Fibroblast of lung (primary cell): ENCODE results near the gene MOB4. TPM values are rescaled to one million over a fixed set of nuclear protein-coding genes. Genes with fewer than 3 reads are reported as not detected.
"Not testable (repeated sequence)": the region's sequence is repeated elsewhere in the genome, so short reads cannot be mapped to it uniquely, and the experiment has no call there.

Experiments
- DNase-seq, 2 donors: peaks; one replicate each; pipeline versions ENCODE4 v3.0.0 to v3.0.0-alpha.2; 2010; ENCODE audit warnings: low read depth in 2 of 2
- H2AFZ ChIP-seq: 2 replicates; pipeline ENCODE4 v1.5.1; 2012; ENCODE audit warnings: low read length, control low read depth, inconsistent platforms
- H3K27ac ChIP-seq: 2 replicates; pipeline ENCODE4 v1.5.1; 2011; ENCODE audit warnings: low read length, control low read depth; ENCODE audit not compliant: insufficient read depth
- H3K27me3 ChIP-seq: 2 replicates; pipeline ENCODE4 v1.5.1; 2011; ENCODE audit warnings: mild to moderate bottlenecking, low read length; ENCODE audit not compliant: control insufficient read depth, insufficient read depth
- H3K36me3 ChIP-seq: 2 replicates; pipeline ENCODE4 v1.5.1; 2011; ENCODE audit warnings: low read length; ENCODE audit not compliant: control insufficient read depth, insufficient read depth
- H3K4me1 ChIP-seq: 2 replicates; pipeline ENCODE4 v1.5.1; 2011; ENCODE audit warnings: low read length; ENCODE audit not compliant: control insufficient read depth, insufficient read depth; ENCODE audit errors: extremely low read depth
- H3K4me2 ChIP-seq: 2 replicates; pipeline ENCODE4 v1.5.1; 2011; ENCODE audit warnings: low read length, control low read depth; ENCODE audit not compliant: insufficient read depth; ENCODE audit errors: extremely low read depth
- H3K4me3 ChIP-seq, 4 experiments: fragments of 200-600 bp in 1 of 4; sonication (generic) in 1 of 4; replicated peaks in 1 of 4; 2 replicates each; pipeline ENCODE4 v1.5.1; 2011 to 2016; ENCODE audit warnings: low read length in 4 of 4, low read depth in 3 of 4, mild to moderate bottlenecking in 3 of 4, control low read depth in 2 of 4, inconsistent platforms in 1 of 4, mixed read lengths in 1 of 4; ENCODE audit not compliant: insufficient read depth in 1 of 4; ENCODE audit errors: control extremely low read depth in 1 of 4
- H3K79me2 ChIP-seq: 2 replicates; pipeline ENCODE4 v1.5.1; 2012; ENCODE audit warnings: mild to moderate bottlenecking, low read length, inconsistent platforms; ENCODE audit not compliant: control insufficient read depth, insufficient read depth
- H3K9ac ChIP-seq: 2 replicates; pipeline ENCODE4 v1.5.1; 2011; ENCODE audit warnings: mild to moderate bottlenecking, low read length, control low read depth; ENCODE audit not compliant: insufficient read depth
- H3K9me3 ChIP-seq: 2 replicates; pipeline ENCODE4 v1.5.1; 2012; ENCODE audit warnings: low read depth, low read length; ENCODE audit not compliant: control insufficient read depth, insufficient read depth
- H4K20me1 ChIP-seq: 2 replicates; pipeline ENCODE4 v1.5.1; 2011; ENCODE audit warnings: low read length; ENCODE audit not compliant: control insufficient read depth, insufficient read depth; ENCODE audit errors: extremely low read depth
- EZH2 ChIP-seq: IDR thresholded peaks from 2 replicates; pipeline ENCODE4 v1.5.1; 2012; ENCODE audit warnings: low read length, control low read depth, mild to moderate bottlenecking; ENCODE audit errors: missing control alignments
- polyA plus RNA-seq, 2 donors: library from polyadenylated mRNA; depleted of rRNA in 1 of 2; stranded (reverse) in 1 of 2; unstranded in 1 of 2; fragments of >200 nt; gene quantifications; 2 replicates each; pipeline ENCODE4 v1.2.1, GENCODE V29; 2011 to 2012; ENCODE audit warnings: missing spikeins in 1 of 2
- total RNA-seq: library from RNA; depleted of rRNA; stranded (reverse); fragments of >200 nt; gene quantifications from 2 replicates; pipeline ENCODE4 v1.2.1, GENCODE V29; 2014
- TF ChIP-seq, protein P1 (sequence below), 2 donors: IDR thresholded peaks in 1 of 2; conservative IDR thresholded peaks in 1 of 2; 1 replicate in 1 of 2; 2 replicates in 1 of 2; pipeline ENCODE4 v1.5.1; 2011 to 2012; ENCODE audit warnings: low read length in 2 of 2, control low read depth in 1 of 2, inconsistent platforms in 1 of 2, low read depth in 1 of 2, mild to moderate bottlenecking in 1 of 2

The MOB4 gene
- total and polyA plus RNA-seq, 2 donors (not counting 1 experiment from before 2014, with no cell fraction given) = 26.6 to 70.5 TPM

DNA sequence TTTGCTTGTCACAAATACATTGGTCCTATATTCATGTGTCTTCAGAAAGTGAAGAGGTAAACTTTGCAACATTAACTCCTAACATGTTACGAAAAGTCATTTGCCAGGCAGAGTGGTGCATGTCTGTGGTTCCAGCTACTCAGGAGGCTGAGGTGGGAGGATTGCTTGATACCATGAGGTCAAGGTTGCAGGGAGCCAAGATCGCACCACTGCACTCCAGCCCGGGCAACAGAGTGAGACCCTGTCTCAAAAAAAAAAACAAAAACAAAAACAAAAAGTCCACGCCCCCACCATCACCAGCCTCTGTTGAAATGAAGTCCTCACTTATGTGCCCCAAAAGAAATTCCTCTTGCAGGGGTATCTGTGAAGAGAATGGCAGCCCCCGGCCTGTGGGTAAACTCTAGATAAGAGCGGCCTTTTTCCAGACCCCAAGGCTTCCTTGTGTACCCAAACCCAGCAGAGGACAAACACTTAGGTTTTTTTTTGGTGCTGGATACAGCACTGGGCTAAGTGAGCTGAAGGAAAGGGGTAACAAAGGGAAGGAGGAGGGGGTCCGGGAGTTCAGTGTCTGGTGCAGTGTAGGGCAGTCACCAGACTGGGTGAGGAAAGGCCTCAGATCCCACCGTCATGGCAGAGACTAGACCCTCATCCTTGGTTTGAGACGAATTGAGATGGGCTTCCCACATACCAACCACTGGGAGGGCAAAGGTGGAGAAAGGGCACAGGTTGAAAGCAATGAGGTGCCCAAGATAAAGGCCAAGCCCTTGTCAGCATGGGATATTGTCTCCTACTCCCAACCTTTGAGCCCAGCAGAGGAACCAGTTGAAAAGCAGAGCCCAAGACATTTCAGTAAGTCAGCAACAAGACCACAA lies 35.5 kb upstream of the MOB4 start:
- H3K36me3 ChIP-seq = peaks cover 5% of the 10 kb centered on the region
- no peaks in the 10 kb centered on the region for H3K27me3 ChIP-seq
- H3K4me3 ChIP-seq = no peak overlapping the region
- TF ChIP-seq EZH2 = no peak
- TF ChIP-seq, protein P1, sequence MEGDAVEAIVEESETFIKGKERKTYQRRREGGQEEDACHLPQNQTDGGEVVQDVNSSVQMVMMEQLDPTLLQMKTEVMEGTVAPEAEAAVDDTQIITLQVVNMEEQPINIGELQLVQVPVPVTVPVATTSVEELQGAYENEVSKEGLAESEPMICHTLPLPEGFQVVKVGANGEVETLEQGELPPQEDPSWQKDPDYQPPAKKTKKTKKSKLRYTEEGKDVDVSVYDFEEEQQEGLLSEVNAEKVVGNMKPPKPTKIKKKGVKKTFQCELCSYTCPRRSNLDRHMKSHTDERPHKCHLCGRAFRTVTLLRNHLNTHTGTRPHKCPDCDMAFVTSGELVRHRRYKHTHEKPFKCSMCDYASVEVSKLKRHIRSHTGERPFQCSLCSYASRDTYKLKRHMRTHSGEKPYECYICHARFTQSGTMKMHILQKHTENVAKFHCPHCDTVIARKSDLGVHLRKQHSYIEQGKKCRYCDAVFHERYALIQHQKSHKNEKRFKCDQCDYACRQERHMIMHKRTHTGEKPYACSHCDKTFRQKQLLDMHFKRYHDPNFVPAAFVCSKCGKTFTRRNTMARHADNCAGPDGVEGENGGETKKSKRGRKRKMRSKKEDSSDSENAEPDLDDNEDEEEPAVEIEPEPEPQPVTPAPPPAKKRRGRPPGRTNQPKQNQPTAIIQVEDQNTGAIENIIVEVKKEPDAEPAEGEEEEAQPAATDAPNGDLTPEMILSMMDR (conservative IDR thresholded peaks at IDR 0.05 in 1 of 2, IDR thresholded peaks at IDR 0.05 in 1 of 2; ENCODE audit: low read depth in 1 of 2, low read length in 2 of 2) = no peak
- H3K27ac ChIP-seq = no peak overlapping the region
- no peak overlapping the region for H2AFZ ChIP-seq
- no peak overlapping the region for H3K4me2 ChIP-seq
- no peak for DNase-seq
- H4K20me1 ChIP-seq = no peaks in the 10 kb centered on the region
- H3K9ac ChIP-seq = no peak overlapping the region
- H3K4me1 ChIP-seq = no peaks in the 10 kb centered on the region
- no peaks in the 10 kb centered on the region for H3K9me3 ChIP-seq
- no peaks in the 10 kb centered on the region for H3K79me2 ChIP-seq

DNA sequence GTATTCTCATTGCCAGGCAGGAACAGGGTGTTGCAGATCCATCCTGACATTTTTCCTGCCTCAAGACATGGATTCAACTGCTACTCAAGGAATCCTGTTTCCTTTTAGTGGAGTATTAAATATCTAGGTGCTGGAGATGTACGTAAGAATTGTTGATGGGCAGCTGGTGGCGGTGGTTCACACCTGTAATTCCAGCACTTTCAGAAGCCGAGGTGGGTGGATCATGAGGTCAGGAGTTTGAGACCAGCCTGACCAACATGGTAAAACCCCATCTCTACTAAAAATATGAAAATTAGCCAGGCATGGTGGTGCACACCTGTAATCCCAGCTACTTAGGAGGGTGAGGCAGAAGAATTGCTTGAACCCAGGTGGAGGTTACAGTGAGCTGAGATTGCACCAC lies 31.6 kb upstream of the MOB4 start:
- not testable (repeated sequence) for H3K9ac ChIP-seq, H2AFZ ChIP-seq, DNase-seq, H3K27ac ChIP-seq, H3K4me2 ChIP-seq, H3K4me3 ChIP-seq, H3K36me3 ChIP-seq, H3K27me3 ChIP-seq, H3K4me1 ChIP-seq, H3K79me2 ChIP-seq, H4K20me1 ChIP-seq, H3K9me3 ChIP-seq

DNA sequence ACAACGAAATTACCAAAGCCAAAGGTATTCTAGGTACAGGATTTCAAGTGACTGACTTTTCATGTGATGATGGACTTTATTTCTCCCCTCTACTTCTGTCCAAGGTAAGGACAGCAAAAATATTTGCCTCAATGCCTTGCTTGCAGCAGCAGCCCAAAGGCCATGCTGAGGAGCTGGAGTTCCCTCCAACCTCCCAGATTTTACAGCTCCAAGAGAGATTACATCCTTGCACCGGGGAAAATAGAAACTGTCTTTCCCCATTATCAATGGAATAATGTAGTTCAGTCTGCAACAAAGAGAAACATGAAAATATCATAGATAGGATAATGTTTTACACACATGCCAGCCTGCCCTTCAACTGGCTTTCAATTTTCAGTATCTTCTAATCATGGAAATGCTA lies 29.7 kb upstream of the MOB4 start:
- Histone ChIP-seq H3K79me2 (no peaks in the 10 kb centered on the region), H3K4me1 (no peaks in the 10 kb centered on the region), H3K27me3 (no peaks in the 10 kb centered on the region), H2AFZ (no peak overlapping the region), H3K9me3 (no peaks in the 10 kb centered on the region), H3K4me3 (no peak overlapping the region), H4K20me1 (no peaks in the 10 kb centered on the region), H3K36me3 (peaks cover 7% of the 10 kb centered on the region), H3K27ac (no peak overlapping the region), H3K4me2 (no peak overlapping the region), H3K9ac (no peak overlapping the region)
- DNase-seq = no peak
- TF ChIP-seq, protein P1 (conservative IDR thresholded peaks at IDR 0.05 in 1 of 2, IDR thresholded peaks at IDR 0.05 in 1 of 2; ENCODE audit: low read depth in 1 of 2, low read length in 2 of 2) = no peak
- no peak for TF ChIP-seq EZH2
